Measurements from ENCODE around the gene FILIP1.

FILIP1 gene

GRCh38 chr6:75353644-75354043, 140.0 kb downstream of the FILIP1 start:
- Histone ChIP-seq H3K18ac (ENCODE audit: low read depth in 1 of 2, low read length in 2 of 2) (no peak overlapping the region), H3K4ac (ENCODE audit: low read depth in 1 of 2, low read length in 2 of 2) (no peak overlapping the region), H3K27me3 (ENCODE audit: control insufficient read depth in 1 of 2, insufficient read depth in 1 of 2, low read length in 2 of 2) (no peaks in the 10 kb centered on the region), H3K9ac (ENCODE audit: low read length) (no peak overlapping the region), H4K91ac (ENCODE audit: low read length) (no peak overlapping the region), H3K4me1 (ENCODE audit: control insufficient read depth, insufficient read depth, low read depth, low read length) (peaks cover 5% of the 10 kb centered on the region), H3K23ac (ENCODE audit: low read length in 2 of 2) (no peak overlapping the region), H4K8ac (ENCODE audit: low read length) (no peak overlapping the region), H2BK15ac (ENCODE audit: low read depth, poor library complexity, severe bottlenecking) (no peak overlapping the region), H2BK12ac (ENCODE audit: low read length in 2 of 2) (no peak overlapping the region), H2BK5ac (ENCODE audit: low read depth, low read length, poor library complexity, severe bottlenecking) (no peak overlapping the region), H3K4me3 (ENCODE audit: insufficient read depth in 1 of 2, low read depth in 1 of 2, low read length in 2 of 2) (no peak overlapping the region), H2BK120ac (ENCODE audit: low read depth, low read length) (no peak overlapping the region), H3K9me3 (ENCODE audit: control insufficient read depth, low read length) (no peaks in the 10 kb centered on the region), H3K79me1 (replicated peaks; ENCODE audit: low read length, poor library complexity, severe bottlenecking) (peaks cover 2% of the 10 kb centered on the region), H3K27ac (ENCODE audit: low read length, poor library complexity, severe bottlenecking) (no peak overlapping the region), H2AK5ac (ENCODE audit: low read length, severe bottlenecking) (no peak overlapping the region), H3K14ac (ENCODE audit: low read length in 2 of 2) (no peak overlapping the region), H2AFZ (ENCODE audit: low read depth, low read length) (no peak overlapping the region), H3K36me3 (ENCODE audit: control insufficient read depth in 1 of 2, insufficient read depth in 2 of 2, low read depth in 1 of 2, low read length in 2 of 2) (peaks cover 0 to 4% of the 10 kb centered on the region in 2 experiments), H3K4me2 (ENCODE audit: low read length, poor library complexity, severe bottlenecking) (no peak overlapping the region)
- DNase-seq: no peak
- 96% methylated on average over 3 of the region's 4 CpGs for WGBS

- H3K4me2 ChIP-seq (ENCODE audit: low read length, poor library complexity, severe bottlenecking): no peak overlapping the region
- no peak overlapping the region for H3K23ac ChIP-seq (ENCODE audit: low read length in 2 of 2)
- peaks cover 2% of the 10 kb centered on the region for H3K79me1 ChIP-seq (replicated peaks; ENCODE audit: low read length, poor library complexity, severe bottlenecking)
- H4K8ac ChIP-seq (ENCODE audit: low read length): no peak overlapping the region
- H2AFZ ChIP-seq (ENCODE audit: low read depth, low read length): no peak overlapping the region
- no peak overlapping the region for H2BK15ac ChIP-seq (ENCODE audit: low read depth, poor library complexity, severe bottlenecking)
- H3K4me1 ChIP-seq (ENCODE audit: control insufficient read depth, insufficient read depth, low read depth, low read length): peaks cover 5% of the 10 kb centered on the region
- DNase-seq: no peak
- H2BK120ac ChIP-seq (ENCODE audit: low read depth, low read length): no peak overlapping the region
- WGBS: no CpG with 5 or more reads among the region's 2 CpGs
- H2BK12ac ChIP-seq (ENCODE audit: low read length in 2 of 2): no peak overlapping the region
- H3K27me3 ChIP-seq (ENCODE audit: control insufficient read depth in 1 of 2, insufficient read depth in 1 of 2, low read length in 2 of 2): no peaks in the 10 kb centered on the region
- no peaks in the 10 kb centered on the region for H3K9me3 ChIP-seq (ENCODE audit: control insufficient read depth, low read length)
- H4K91ac ChIP-seq (ENCODE audit: low read length): no peak overlapping the region
- no peak overlapping the region for H3K9ac ChIP-seq (ENCODE audit: low read length)
- no peak overlapping the region for H3K14ac ChIP-seq (ENCODE audit: low read length in 2 of 2)
- H3K18ac ChIP-seq (ENCODE audit: low read depth in 1 of 2, low read length in 2 of 2): no peak overlapping the region
- peaks cover 0 to 4% of the 10 kb centered on the region in 2 experiments for H3K36me3 ChIP-seq (ENCODE audit: control insufficient read depth in 1 of 2, insufficient read depth in 2 of 2, low read depth in 1 of 2, low read length in 2 of 2)
- H2AK5ac ChIP-seq (ENCODE audit: low read length, severe bottlenecking): no peak overlapping the region
- H2BK5ac ChIP-seq (ENCODE audit: low read depth, low read length, poor library complexity, severe bottlenecking): no peak overlapping the region
- H3K4ac ChIP-seq (ENCODE audit: low read depth in 1 of 2, low read length in 2 of 2): no peak overlapping the region
- no peak overlapping the region for H3K27ac ChIP-seq (ENCODE audit: low read length, poor library complexity, severe bottlenecking)
- no peak overlapping the region for H3K4me3 ChIP-seq (ENCODE audit: insufficient read depth in 1 of 2, low read depth in 1 of 2, low read length in 2 of 2)
Measured at GRCh38 chr6:75351570-75351969, 142.0 kb downstream of the FILIP1 start.

- Histone ChIP-seq H2BK5ac (ENCODE audit: low read depth, low read length, poor library complexity, severe bottlenecking) (no peak overlapping the region), H4K8ac (ENCODE audit: low read length) (no peak overlapping the region), H3K4me3 (ENCODE audit: insufficient read depth in 1 of 2, low read depth in 1 of 2, low read length in 2 of 2) (no peak overlapping the region), H2BK12ac (ENCODE audit: low read length in 2 of 2) (no peak overlapping the region), H2AFZ (ENCODE audit: low read depth, low read length) (no peak overlapping the region), H3K36me3 (ENCODE audit: control insufficient read depth in 1 of 2, insufficient read depth in 2 of 2, low read depth in 1 of 2, low read length in 2 of 2) (peaks cover 0 to 4% of the 10 kb centered on the region in 2 experiments), H3K23ac (ENCODE audit: low read length in 2 of 2) (no peak overlapping the region), H2BK15ac (ENCODE audit: low read depth, poor library complexity, severe bottlenecking) (no peak overlapping the region), H4K91ac (ENCODE audit: low read length) (no peak overlapping the region), H3K4ac (ENCODE audit: low read depth in 1 of 2, low read length in 2 of 2) (no peak overlapping the region), H3K79me1 (replicated peaks; ENCODE audit: low read length, poor library complexity, severe bottlenecking) (peaks cover 3% of the 10 kb centered on the region), H2AK5ac (ENCODE audit: low read length, severe bottlenecking) (no peak overlapping the region), H3K4me1 (ENCODE audit: control insufficient read depth, insufficient read depth, low read depth, low read length) (peaks cover 5% of the 10 kb centered on the region), H2BK120ac (ENCODE audit: low read depth, low read length) (no peak overlapping the region), H3K9ac (ENCODE audit: low read length) (no peak overlapping the region), H3K27ac (ENCODE audit: low read length, poor library complexity, severe bottlenecking) (no peak overlapping the region), H3K14ac (ENCODE audit: low read length in 2 of 2) (no peak overlapping the region), H3K18ac (ENCODE audit: low read depth in 1 of 2, low read length in 2 of 2) (no peak overlapping the region), H3K4me2 (ENCODE audit: low read length, poor library complexity, severe bottlenecking) (no peak overlapping the region), H3K9me3 (ENCODE audit: control insufficient read depth, low read length) (no peaks in the 10 kb centered on the region), H3K27me3 (ENCODE audit: control insufficient read depth in 1 of 2, insufficient read depth in 1 of 2, low read length in 2 of 2) (no peaks in the 10 kb centered on the region)
- DNase-seq: no peak
- WGBS: 96% methylated on average over 5 of the region's 6 CpGs
Measured at GRCh38 chr6:75350808-75351207, 142.8 kb downstream of the FILIP1 start.

GRCh38 chr6:75350156-75350555, 143.4 kb downstream of the FILIP1 start:
- Histone ChIP-seq H3K9ac (ENCODE audit: low read length) (peak overlapping the region; percentile 74), H3K18ac (ENCODE audit: low read depth in 1 of 2, low read length in 2 of 2) (no peak overlapping the region), H2BK12ac (ENCODE audit: low read length in 2 of 2) (no peak overlapping the region), H3K9me3 (ENCODE audit: control insufficient read depth, low read length) (no peaks in the 10 kb centered on the region), H3K23ac (ENCODE audit: low read length in 2 of 2) (no peak overlapping the region), H2AFZ (ENCODE audit: low read depth, low read length) (no peak overlapping the region), H3K4me3 (ENCODE audit: insufficient read depth in 1 of 2, low read depth in 1 of 2, low read length in 2 of 2) (peak overlapping the region in 1 of 2 experiments; percentile 72), H4K8ac (ENCODE audit: low read length) (no peak overlapping the region), H3K79me1 (replicated peaks; ENCODE audit: low read length, poor library complexity, severe bottlenecking) (peaks cover 3% of the 10 kb centered on the region), H2AK5ac (ENCODE audit: low read length, severe bottlenecking) (no peak overlapping the region), H3K4ac (ENCODE audit: low read depth in 1 of 2, low read length in 2 of 2) (no peak overlapping the region), H3K4me1 (ENCODE audit: control insufficient read depth, insufficient read depth, low read depth, low read length) (peaks cover 5% of the 10 kb centered on the region), H2BK5ac (ENCODE audit: low read depth, low read length, poor library complexity, severe bottlenecking) (no peak overlapping the region), H3K27me3 (ENCODE audit: control insufficient read depth in 1 of 2, insufficient read depth in 1 of 2, low read length in 2 of 2) (no peaks in the 10 kb centered on the region), H3K4me2 (ENCODE audit: low read length, poor library complexity, severe bottlenecking) (peak overlapping the region; percentile 92), H2BK15ac (ENCODE audit: low read depth, poor library complexity, severe bottlenecking) (no peak overlapping the region), H2BK120ac (ENCODE audit: low read depth, low read length) (no peak overlapping the region), H3K14ac (ENCODE audit: low read length in 2 of 2) (no peak overlapping the region), H4K91ac (ENCODE audit: low read length) (no peak overlapping the region), H3K27ac (ENCODE audit: low read length, poor library complexity, severe bottlenecking) (no peak overlapping the region), H3K36me3 (ENCODE audit: control insufficient read depth in 1 of 2, insufficient read depth in 2 of 2, low read depth in 1 of 2, low read length in 2 of 2) (peaks cover 0 to 4% of the 10 kb centered on the region in 2 experiments)
- WGBS: 33% methylated on average over 1 of the region's 3 CpGs
- no peak for DNase-seq

Data from mesenchymal stem cell (in vitro differentiated cells and primary cell).